K562 (cell line): ENCODE data around the gene ARHGAP24. TPM values are rescaled to one million over a fixed set of nuclear protein-coding genes. Genes with fewer than 3 reads are reported as not detected.
A peak's percentile ranks its signal among the peaks of the same experiment; 100 is the strongest.

Experiments used
- BCL6 ChIP-seq: fragments of 250-450 bp; sonication (Bioruptor Pico); IDR thresholded peaks from 2 replicates; pipeline ENCODE4 v1.4.0; 2020
- E2F3 ChIP-seq: fragments of 250-450 bp; sonication (Bioruptor Pico); IDR thresholded peaks from 2 replicates; pipeline ENCODE4 v1.4.0; 2020; ENCODE audit warnings: mild to moderate bottlenecking
- GATAD2B ChIP-seq: fragments of 450-650 bp; IDR thresholded peaks from 2 replicates; pipeline ENCODE4 v1.6.1; 2017; ENCODE audit warnings: mild to moderate bottlenecking, borderline replicate concordance
- GTF2B ChIP-seq: IDR thresholded peaks from 2 replicates; pipeline ENCODE4 v1.6.1; 2011; ENCODE audit not compliant: insufficient read length; ENCODE audit errors: extremely low read depth
- GTF2F1 ChIP-seq: IDR thresholded peaks from 2 replicates; pipeline ENCODE4 v1.6.1; 2011; ENCODE audit warnings: low read depth, low read length, improper control_type of control experiment
- LCOR ChIP-seq: sonication (generic); formaldehyde crosslinking; IDR thresholded peaks from 2 replicates; pipeline ENCODE4 v1.8.0; 2022; ENCODE audit warnings: mild to moderate bottlenecking, missing genetic modification reagents
- MAFG ChIP-seq: fragments of 450-650 bp; conservative IDR thresholded peaks from 2 replicates; pipeline ENCODE4 v1.6.1; 2016; ENCODE audit warnings: missing genetic modification characterization, missing compliant biosample characterization
- MTA2 ChIP-seq: fragments of 450-650 bp; IDR thresholded peaks from 2 replicates; pipeline ENCODE4 v1.6.1; 2016; ENCODE audit warnings: low read depth
- POLR3A ChIP-seq: IDR thresholded peaks from 2 replicates; pipeline ENCODE4 v1.6.1; 2011; ENCODE audit warnings: borderline replicate concordance, mild to moderate bottlenecking, moderate library complexity; ENCODE audit not compliant: insufficient read length, insufficient read depth; ENCODE audit errors: extremely low read depth
- RBFOX2 ChIP-seq: fragments of 200-400 bp; formaldehyde crosslinking; IDR thresholded peaks from 2 replicates; pipeline ENCODE4 v1.6.1; 2017; ENCODE audit warnings: low read depth, mild to moderate bottlenecking, low read length, moderate library complexity
- RFX7 ChIP-seq: fragments of 250-450 bp; sonication (Bioruptor Pico); IDR thresholded peaks from 2 replicates; pipeline ENCODE4 v1.5.1; 2021; ENCODE audit warnings: mild to moderate bottlenecking
- RUNX1 ChIP-seq: sonication (generic); IDR thresholded peaks from 2 replicates; pipeline ENCODE4 v1.6.1; 2016; ENCODE audit warnings: antibody characterized with exemption, low read depth
- SP1 ChIP-seq: sonication (generic); formaldehyde crosslinking; IDR thresholded peaks from 2 replicates; pipeline ENCODE4 v1.8.1; 2022; ENCODE audit warnings: mild to moderate bottlenecking, missing genetic modification reagents
- SREBF2 ChIP-seq: sonication (generic); formaldehyde crosslinking; IDR thresholded peaks from 2 replicates; pipeline ENCODE4 v1.4.0; 2020; ENCODE audit warnings: mild to moderate bottlenecking, missing genetic modification reagents
- ZNF232 ChIP-seq: sonication (generic); formaldehyde crosslinking; IDR thresholded peaks from 2 replicates; pipeline ENCODE4 v1.8.0; 2022; ENCODE audit warnings: mild to moderate bottlenecking, missing genetic modification reagents
- ZNF24 ChIP-seq: fragments of 450-650 bp; IDR thresholded peaks from 2 replicates; pipeline ENCODE4 v1.6.1; 2016
- ZNF551 ChIP-seq: fragments of 250-450 bp; sonication (Bioruptor Pico); IDR thresholded peaks from 2 replicates; pipeline ENCODE4 v1.5.0; 2021; ENCODE audit warnings: mild to moderate bottlenecking, moderate library complexity
- ZNF764 ChIP-seq: fragments of 250-450 bp; sonication (Bioruptor Pico); IDR thresholded peaks from 2 replicates; pipeline ENCODE4 v1.4.0; 2020; ENCODE audit warnings: low read depth, mild to moderate bottlenecking, moderate library complexity
- ZSCAN29 ChIP-seq: fragments of 450-650 bp; IDR thresholded peaks from 2 replicates; pipeline ENCODE4 v1.6.1; 2017
- polyA plus RNA-seq, 8 experiments: library from polyadenylated mRNA; depleted of rRNA in 4 of 8; stranded (reverse) in 5 of 8; unstranded in 3 of 8; fragments of >200 nt; fragmentation: Nextera tagmentation in 2 of 8; fragmentation: Illumina TruSeq in 1 of 8; extraction: Ambion mirVana in 2 of 8; extraction: Trizol in 1 of 8; gene quantifications; 2 replicates each; pipeline versions ENCODE4 v1.2.1 to v1.2.3, GENCODE V29; 2011 to 2014; ENCODE audit warnings: inconsistent platforms in 1 of 8, missing spikeins in 1 of 8
- total RNA-seq, 7 experiments: library from RNA; depleted of rRNA in 6 of 7; stranded (reverse); fragments of >200 nt in 6 of 7; fragmentation: Illumina TruSeq in 2 of 7; extraction: Trizol in 2 of 7; gene quantifications; 2 replicates each; pipeline versions ENCODE4 v1.2.1 to v1.2.3, GENCODE V29; 2011 to 2021; ENCODE audit warnings: low replicate concordance in 1 of 7
- TF ChIP-seq, protein P1 (sequence below): fragments of 450-650 bp; IDR thresholded peaks from 2 replicates; pipeline ENCODE4 v1.6.1; 2018; ENCODE audit warnings: mild to moderate bottlenecking, low read depth; ENCODE audit not compliant: partially characterized antibody
- TF ChIP-seq, protein P2 (sequence below), 2 experiments: fragments of 450-650 bp in 1 of 2; sonication (generic) in 1 of 2; formaldehyde crosslinking in 1 of 2; IDR thresholded peaks in 1 of 2; conservative IDR thresholded peaks in 1 of 2; 2 replicates each; pipeline versions ENCODE4 v1.6.1 to v1.8.1; 2016 to 2023; ENCODE audit warnings: mild to moderate bottlenecking in 2 of 2, moderate library complexity in 2 of 2, inconsistent platforms in 1 of 2, missing genetic modification reagents in 1 of 2
- TF ChIP-seq, protein P3 (sequence below): fragments of 250-450 bp; sonication (Bioruptor Pico); IDR thresholded peaks from 2 replicates; pipeline ENCODE4 v1.8.0; 2021; ENCODE audit warnings: borderline replicate concordance, mild to moderate bottlenecking, moderate library complexity; ENCODE audit not compliant: poor library complexity, severe bottlenecking

ARHGAP24 gene
- total and polyA plus RNA-seq, 9 of the 15 experiments (the other 6 are each of a cell fraction or from before 2014, with no cell fraction given): 8.0 to 22.6 (median 14.0) TPM

DNA sequence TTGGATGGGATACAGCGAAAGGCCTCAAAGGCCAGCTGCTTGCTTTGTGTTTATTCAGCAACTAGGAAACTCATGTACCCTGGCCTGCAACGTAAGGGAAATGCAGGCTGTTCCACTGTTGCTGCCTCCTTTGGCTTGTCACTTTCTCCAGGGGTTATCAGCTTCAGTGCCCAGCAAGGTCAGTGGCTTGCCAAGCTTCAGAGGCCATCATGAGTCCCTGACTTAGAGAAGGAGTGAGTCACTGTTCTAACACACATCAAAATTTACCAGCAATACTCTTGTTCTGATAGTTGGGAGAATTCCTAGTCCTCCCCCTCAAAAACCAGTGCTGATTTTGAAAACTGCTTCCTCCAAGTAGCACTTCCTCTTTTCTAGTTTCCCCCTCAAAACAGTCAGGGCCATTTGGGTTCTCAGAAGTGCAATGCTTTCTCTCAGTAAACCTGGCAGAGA lies 250.8 kb downstream of the ARHGAP24 start (continued):
- TF ChIP-seq ZNF551 (CRISPR knock-in tag): no peak
- TF ChIP-seq, protein P1, sequence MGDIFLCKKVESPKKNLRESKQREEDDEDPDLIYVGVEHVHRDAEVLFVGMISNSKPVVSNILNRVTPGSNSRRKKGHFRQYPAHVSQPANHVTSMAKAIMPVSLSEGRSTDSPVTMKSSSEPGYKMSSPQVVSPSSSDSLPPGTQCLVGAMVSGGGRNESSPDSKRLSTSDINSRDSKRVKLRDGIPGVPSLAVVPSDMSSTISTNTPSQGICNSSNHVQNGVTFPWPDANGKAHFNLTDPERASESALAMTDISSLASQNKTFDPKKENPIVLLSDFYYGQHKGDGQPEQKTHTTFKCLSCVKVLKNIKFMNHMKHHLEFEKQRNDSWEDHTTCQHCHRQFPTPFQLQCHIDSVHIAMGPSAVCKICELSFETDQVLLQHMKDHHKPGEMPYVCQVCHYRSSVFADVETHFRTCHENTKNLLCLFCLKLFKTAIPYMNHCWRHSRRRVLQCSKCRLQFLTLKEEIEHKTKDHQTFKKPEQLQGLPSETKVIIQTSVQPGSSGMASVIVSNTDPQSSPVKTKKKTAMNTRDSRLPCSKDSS: no peak
- TF ChIP-seq GATAD2B: no peak; the same call in 1 of the 2 replicates
- TF ChIP-seq ZNF764 (CRISPR knock-in tag): no peak
- no peak for TF ChIP-seq RBFOX2
- TF ChIP-seq SP1 (CRISPR knock-in tag): no peak
- no peak for TF ChIP-seq ZNF232 (CRISPR knock-in tag)
- TF ChIP-seq LCOR (CRISPR knock-in tag): no peak
- no peak for TF ChIP-seq GTF2B
- TF ChIP-seq GTF2F1: no peak
- no peak for TF ChIP-seq BCL6 (CRISPR knock-in tag)
- TF ChIP-seq E2F3 (CRISPR knock-in tag): no peak
- no peak for TF ChIP-seq ZSCAN29
- no peak for TF ChIP-seq RFX7 (CRISPR knock-in tag)
- TF ChIP-seq, protein P2, sequence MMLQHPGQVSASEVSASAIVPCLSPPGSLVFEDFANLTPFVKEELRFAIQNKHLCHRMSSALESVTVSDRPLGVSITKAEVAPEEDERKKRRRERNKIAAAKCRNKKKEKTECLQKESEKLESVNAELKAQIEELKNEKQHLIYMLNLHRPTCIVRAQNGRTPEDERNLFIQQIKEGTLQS (IDR thresholded peaks at IDR 0.05): peak; percentile 72
- TF ChIP-seq, protein P2 (CRISPR knock-in tag; conservative IDR thresholded peaks at IDR 0.05): no peak
- TF ChIP-seq MAFG (tag): no peak
- TF ChIP-seq RUNX1: no peak
- no peak for TF ChIP-seq SREBF2 (CRISPR knock-in tag)
- TF ChIP-seq, protein P3, sequence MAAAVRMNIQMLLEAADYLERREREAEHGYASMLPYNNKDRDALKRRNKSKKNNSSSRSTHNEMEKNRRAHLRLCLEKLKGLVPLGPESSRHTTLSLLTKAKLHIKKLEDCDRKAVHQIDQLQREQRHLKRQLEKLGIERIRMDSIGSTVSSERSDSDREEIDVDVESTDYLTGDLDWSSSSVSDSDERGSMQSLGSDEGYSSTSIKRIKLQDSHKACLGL: no peak
- no peak for TF ChIP-seq POLR3A
- TF ChIP-seq ZNF24: no peak
- TF ChIP-seq MTA2: no peak
